Muscle layer of duodenum (tissue), 2 donors: ENCODE measurements around the gene ALOX5.
"Not testable (repeated sequence)": the region's sequence is repeated elsewhere in the genome, so short reads cannot be mapped to it uniquely, and the experiment has no call there.

Source experiments
- H3K27ac ChIP-seq: one replicate; pipeline ENCODE4 v1.7.0; 2013; ENCODE audit warnings: mild to moderate bottlenecking, low read length
- H3K27me3 ChIP-seq: one replicate; pipeline ENCODE4 v1.7.0; 2013; ENCODE audit warnings: low read depth, mild to moderate bottlenecking, control low read depth, low read length
- H3K36me3 ChIP-seq, 2 donors: one replicate each; pipeline ENCODE4 v1.7.0; 2013; ENCODE audit warnings: low read length in 2 of 2, control low read depth in 1 of 2, mild to moderate bottlenecking in 1 of 2; ENCODE audit not compliant: insufficient read depth in 2 of 2, control insufficient read depth in 1 of 2
- H3K4me1 ChIP-seq, 2 donors: one replicate each; pipeline ENCODE4 v1.7.0; 2013; ENCODE audit warnings: low read length in 2 of 2, mild to moderate bottlenecking in 2 of 2, control low read depth in 1 of 2, moderate library complexity in 1 of 2; ENCODE audit not compliant: insufficient read depth in 2 of 2, control insufficient read depth in 1 of 2
- H3K4me3 ChIP-seq, 2 donors: one replicate each; pipeline ENCODE4 v1.7.0; 2013; ENCODE audit warnings: low read length in 2 of 2, low read depth in 1 of 2, mild to moderate bottlenecking in 1 of 2
- H3K9me3 ChIP-seq, 2 donors: one replicate each; pipeline ENCODE4 v1.7.0; 2013; ENCODE audit warnings: low read length in 2 of 2, control low read depth in 1 of 2, mild to moderate bottlenecking in 1 of 2; ENCODE audit not compliant: control insufficient read depth in 1 of 2
- donor health status: healthy.

Gene ALOX5

DNA sequence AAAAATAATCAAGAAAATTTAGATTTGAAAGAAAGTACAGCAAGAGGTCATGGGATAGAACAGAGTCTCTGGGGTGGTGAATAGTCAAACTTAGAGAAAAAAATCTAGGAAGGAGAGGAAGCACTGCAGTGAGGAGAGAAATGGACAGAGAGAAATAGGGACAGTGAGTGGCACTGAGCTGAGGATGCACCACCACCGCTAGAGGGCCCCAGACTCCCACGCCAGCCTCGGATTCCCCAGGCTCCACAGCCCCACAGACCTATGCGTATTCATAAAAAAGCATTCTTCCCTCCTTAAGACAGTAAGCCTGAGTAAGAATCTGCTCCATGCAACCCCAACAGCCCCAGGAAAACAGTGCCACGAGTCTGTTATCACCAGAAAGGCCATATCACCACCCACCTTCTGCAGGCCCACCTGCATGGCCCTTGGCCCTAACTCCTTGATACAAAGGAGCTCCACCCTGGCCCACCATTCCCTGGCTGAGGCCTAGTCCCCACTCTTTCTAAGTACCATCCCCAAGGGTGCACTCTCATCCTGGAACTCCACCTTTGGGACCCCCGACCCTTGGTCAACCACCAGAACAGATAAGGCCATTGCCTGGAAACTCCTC lies 91.0 kb downstream of the ALOX5 start:
- Histone ChIP-seq H3K9me3 (no peaks in the 10 kb centered on the region), H3K36me3 (peaks cover 0 to 26% of the 10 kb centered on the region in 2 donors), H3K4me3 (no peak overlapping the region), H3K4me1 (peaks cover 3 to 13% of the 10 kb centered on the region in 2 donors), H3K27ac (no peak overlapping the region), H3K27me3 (no peaks in the 10 kb centered on the region)

- Histone ChIP-seq H3K4me3 (no peak overlapping the region), H3K27me3 (no peaks in the 10 kb centered on the region), H3K36me3 (peaks cover 0 to 12% of the 10 kb centered on the region in 2 donors), H3K9me3 (no peaks in the 10 kb centered on the region), H3K27ac (no peak overlapping the region), H3K4me1 (peaks cover 7 to 30% of the 10 kb centered on the region in 2 donors)
Measured at GRCh38 chr10:45466784-45467183, 92.8 kb downstream of the ALOX5 start.

- no peaks in the 10 kb centered on the region for H3K9me3 ChIP-seq
- H3K4me3 ChIP-seq: no peak overlapping the region
- H3K27me3 ChIP-seq: no peaks in the 10 kb centered on the region
- peaks cover 0 to 5% of the 10 kb centered on the region in 2 donors for H3K36me3 ChIP-seq
- no peak overlapping the region for H3K27ac ChIP-seq
- peaks cover 7 to 29% of the 10 kb centered on the region in 2 donors for H3K4me1 ChIP-seq
Measured at GRCh38 chr10:45468079-45468478, 94.1 kb downstream of the ALOX5 start.

- no peaks in the 10 kb centered on the region for H3K27me3 ChIP-seq
- peaks cover 7 to 25% of the 10 kb centered on the region in 2 donors for H3K4me1 ChIP-seq
- H3K36me3 ChIP-seq: no peaks in the 10 kb centered on the region
- H3K27ac ChIP-seq: no peak overlapping the region
- H3K4me3 ChIP-seq: no peak overlapping the region
- H3K9me3 ChIP-seq: no peaks in the 10 kb centered on the region
Measured at GRCh38 chr10:45470098-45471012, 96.3 kb downstream of the ALOX5 start.

GRCh38 chr10:45471059-45471458 lies 97.0 kb downstream of the ALOX5 start:
- Histone ChIP-seq H3K9me3 (no peaks in the 10 kb centered on the region), H3K27me3 (no peaks in the 10 kb centered on the region), H3K27ac (no peak overlapping the region), H3K4me1 (peaks cover 7 to 24% of the 10 kb centered on the region in 2 donors), H3K36me3 (no peaks in the 10 kb centered on the region), H3K4me3 (no peak overlapping the region)

- Histone ChIP-seq H3K27ac (no peak overlapping the region), H3K36me3 (no peaks in the 10 kb centered on the region), H3K27me3 (no peaks in the 10 kb centered on the region), H3K9me3 (peaks cover 0 to under 1% of the 10 kb centered on the region in 2 donors), H3K4me1 (peaks cover 7 to 24% of the 10 kb centered on the region in 2 donors), H3K4me3 (no peak overlapping the region)
Measured at GRCh38 chr10:45471531-45472310, 97.7 kb downstream of the ALOX5 start.

- H3K27ac ChIP-seq: no peak overlapping the region
Measured at GRCh38 chr10:45473126-45473525, 99.1 kb downstream of the ALOX5 start.

DNA sequence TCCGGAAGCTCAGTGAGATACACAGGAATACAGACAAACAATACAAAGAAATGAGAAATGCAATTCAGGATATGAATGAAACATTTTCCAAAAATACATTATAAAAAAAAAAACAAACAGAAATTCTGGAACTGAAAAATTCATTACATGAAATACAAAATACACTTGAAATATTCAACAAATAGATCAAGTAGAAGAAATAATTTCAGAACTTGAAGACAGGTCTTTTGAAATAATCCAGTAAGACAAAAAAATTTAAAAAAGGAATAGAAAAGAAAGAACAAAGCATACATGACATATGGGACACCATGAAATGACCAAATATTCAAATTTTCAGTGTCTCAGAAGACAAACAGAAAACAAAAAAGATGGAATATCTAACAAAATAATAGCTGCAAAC lies 102.5 kb downstream of the ALOX5 start:
- Histone ChIP-seq H3K4me1 (peaks cover 0 to 6% of the 10 kb centered on the region in 2 donors), H3K27ac (no peak overlapping the region), H3K4me3 (no peak overlapping the region), H3K36me3 (peaks cover 0 to 3% of the 10 kb centered on the region in 2 donors), H3K9me3 (peaks cover 0 to 7% of the 10 kb centered on the region in 2 donors), H3K27me3 (no peaks in the 10 kb centered on the region)

More at GRCh38 chr10:45473126-45473525, 99.1 kb downstream of the ALOX5 start:
- no peak overlapping the region for H3K4me3 ChIP-seq
- no peaks in the 10 kb centered on the region for H3K27me3 ChIP-seq
- peaks cover 0 to 3% of the 10 kb centered on the region in 2 donors for H3K36me3 ChIP-seq
- H3K4me1 ChIP-seq: peaks cover 7 to 24% of the 10 kb centered on the region in 2 donors
- H3K9me3 ChIP-seq: peaks cover 0 to 7% of the 10 kb centered on the region in 2 donors

- Histone ChIP-seq H3K9me3 (peaks cover 0 to 7% of the 10 kb centered on the region in 2 donors), H3K27me3 (no peaks in the 10 kb centered on the region), H3K4me1 (no peaks in the 10 kb centered on the region), H3K27ac (no peak overlapping the region), H3K36me3 (peaks cover 0 to 15% of the 10 kb centered on the region in 2 donors), H3K4me3 (no peak overlapping the region)
Measured at GRCh38 chr10:45480294-45480693, 106.3 kb downstream of the ALOX5 start.

DNA sequence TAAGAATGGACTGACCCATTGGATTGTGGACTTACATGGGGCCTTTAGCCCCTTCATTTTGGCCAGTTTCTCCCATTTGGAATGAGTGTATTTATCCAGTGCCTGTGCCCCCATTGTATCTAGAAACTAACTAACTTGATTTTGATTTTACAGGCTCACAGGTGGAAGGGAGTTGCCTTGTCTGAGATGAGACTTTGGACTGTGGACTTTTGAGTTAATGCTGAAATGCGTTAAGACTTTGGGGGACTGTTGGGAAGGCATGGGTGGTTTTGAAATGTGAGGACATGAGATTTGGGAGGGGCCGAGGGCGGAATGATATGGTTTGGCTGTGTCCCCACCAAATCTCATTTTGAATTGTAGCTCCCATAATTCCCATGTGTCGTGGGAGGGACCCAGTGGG lies 107.1 kb downstream of the ALOX5 start:
- not testable (repeated sequence) for H3K27me3 ChIP-seq, H3K27ac ChIP-seq, H3K4me1 ChIP-seq, H3K4me3 ChIP-seq, H3K9me3 ChIP-seq
- peaks cover 0 to 15% of the 10 kb centered on the region in 2 donors for H3K36me3 ChIP-seq

- Histone ChIP-seq H3K4me3 (no peak overlapping the region), H3K27me3 (no peaks in the 10 kb centered on the region), H3K9me3 (no peaks in the 10 kb centered on the region), H3K27ac (no peak overlapping the region), H3K36me3 (peaks cover 0 to 15% of the 10 kb centered on the region in 2 donors), H3K4me1 (no peaks in the 10 kb centered on the region)
Measured at GRCh38 chr10:45483002-45483401, 109.0 kb downstream of the ALOX5 start.
